DOHH2 (cell line): Measurements from ENCODE around the gene TPST1.
"Not testable (repeated sequence)": the region's sequence is repeated elsewhere in the genome, so short reads cannot be mapped to it uniquely, and the experiment has no call there.

Source experiments
- H3F3A ChIP-seq: fragments of 200-600 bp; sonication (generic), shearing (Covaris generic); 2 replicates; pipeline ENCODE4 v1.6.0; 2016; ENCODE audit warnings: antibody characterized with exemption, mild to moderate bottlenecking; ENCODE audit not compliant: control insufficient read depth, insufficient read depth
- H3K27ac ChIP-seq: fragments of 200-600 bp; sonication (generic); 2 replicates; pipeline ENCODE4 v1.5.1; 2014; ENCODE audit warnings: low read depth, mild to moderate bottlenecking, low read length, moderate library complexity
- H3K27me3 ChIP-seq: fragments of 200-600 bp; sonication (generic); 2 replicates; pipeline ENCODE4 v1.6.1; 2014; ENCODE audit warnings: mild to moderate bottlenecking, low read length, mixed read lengths; ENCODE audit not compliant: control insufficient read depth
- H3K36me3 ChIP-seq: fragments of 200-600 bp; sonication (generic); 2 replicates; pipeline ENCODE4 v1.6.1; 2014; ENCODE audit warnings: mild to moderate bottlenecking, low read length, moderate library complexity, mixed read lengths; ENCODE audit not compliant: control insufficient read depth
- H3K4me1 ChIP-seq: fragments of 200-600 bp; sonication (generic); 2 replicates; pipeline ENCODE4 v1.6.1; 2014; ENCODE audit warnings: mild to moderate bottlenecking, low read length, mixed read lengths; ENCODE audit not compliant: control insufficient read depth
- H3K4me2 ChIP-seq: fragments of 200-600 bp; sonication (generic); 2 replicates; pipeline ENCODE4 v1.6.0; 2014; ENCODE audit warnings: mild to moderate bottlenecking, low read length, moderate library complexity
- H3K4me3 ChIP-seq: fragments of 200-600 bp; sonication (generic); 2 replicates; pipeline ENCODE4 v1.5.1; 2014; ENCODE audit warnings: mild to moderate bottlenecking, low read length, mixed read lengths
- H3K79me2 ChIP-seq: fragments of 200-600 bp; sonication (generic); 2 replicates; pipeline ENCODE4 v1.6.1; 2014; ENCODE audit warnings: mild to moderate bottlenecking, low read length, mixed read lengths; ENCODE audit not compliant: control insufficient read depth
- H3K9me2 ChIP-seq: fragments of 200-600 bp; sonication (generic); replicated peaks from 2 replicates; pipeline ENCODE4 v1.6.1; 2014; ENCODE audit warnings: mild to moderate bottlenecking, low read length, mixed read lengths; ENCODE audit not compliant: control insufficient read depth
- H3K9me3 ChIP-seq: fragments of 200-600 bp; sonication (generic); 2 replicates; pipeline ENCODE4 v1.6.1; 2014; ENCODE audit warnings: antibody characterized with exemption, low read length, mixed read lengths; ENCODE audit not compliant: control insufficient read depth, insufficient read depth
- H4K20me1 ChIP-seq: fragments of 200-600 bp; sonication (generic); 2 replicates; pipeline ENCODE4 v1.6.0; 2014; ENCODE audit warnings: low read depth, mild to moderate bottlenecking, antibody characterized with exemption, low read length, moderate library complexity; ENCODE audit not compliant: control insufficient read depth, insufficient read depth
- CTCF ChIP-seq: fragments of 200-600 bp; sonication (generic); IDR thresholded peaks from one replicate; pipeline ENCODE4 v1.5.1; 2014; ENCODE audit warnings: antibody characterized with exemption, mild to moderate bottlenecking, low read depth, low read length; ENCODE audit not compliant: poor library complexity, severe bottlenecking
- EZH2phosphoT487 ChIP-seq: fragments of 200-600 bp; sonication (generic); IDR thresholded peaks from 2 replicates; pipeline ENCODE4 v1.6.1; 2017; ENCODE audit warnings: borderline replicate concordance, mild to moderate bottlenecking, antibody characterized with exemption, low read length, moderate library complexity, mixed read lengths

The TPST1 gene

GRCh38 chr7:66359656-66360211, 154.6 kb downstream of the TPST1 start:
- H3K9me3 ChIP-seq: no peaks in the 10 kb centered on the region
- H3K27me3 ChIP-seq: no peaks in the 10 kb centered on the region
- H3K36me3 ChIP-seq: no peaks in the 10 kb centered on the region
- H3K27ac ChIP-seq: no peak overlapping the region
- H3K4me3 ChIP-seq: no peak overlapping the region
- H3K9me2 ChIP-seq: no peaks in the 10 kb centered on the region
- TF ChIP-seq EZH2phosphoT487 (no peak), CTCF (no peak)
- H3K4me2 ChIP-seq: no peak overlapping the region
- H4K20me1 ChIP-seq: no peaks in the 10 kb centered on the region
- H3F3A ChIP-seq: no peaks in the 10 kb centered on the region
- no peaks in the 10 kb centered on the region for H3K4me1 ChIP-seq
- H3K79me2 ChIP-seq: no peaks in the 10 kb centered on the region

GRCh38 chr7:66362136-66362535, 157.0 kb downstream of the TPST1 start:
- Histone ChIP-seq H3K9me2 (no peaks in the 10 kb centered on the region), H3K4me2 (no peak overlapping the region), H3K36me3 (no peaks in the 10 kb centered on the region), H3K4me3 (no peak overlapping the region), H3K79me2 (no peaks in the 10 kb centered on the region), H3K4me1 (no peaks in the 10 kb centered on the region), H3K27me3 (no peaks in the 10 kb centered on the region), H4K20me1 (no peaks in the 10 kb centered on the region), H3K9me3 (no peaks in the 10 kb centered on the region), H3F3A (no peaks in the 10 kb centered on the region), H3K27ac (no peak overlapping the region)
- TF ChIP-seq CTCF: no peak
- TF ChIP-seq EZH2phosphoT487: no peak

- Histone ChIP-seq H3K36me3 (no peaks in the 10 kb centered on the region), H3K79me2 (no peaks in the 10 kb centered on the region), H3K4me2 (no peak overlapping the region), H3F3A (no peaks in the 10 kb centered on the region), H4K20me1 (no peaks in the 10 kb centered on the region), H3K27ac (no peak overlapping the region), H3K4me1 (no peaks in the 10 kb centered on the region), H3K27me3 (no peaks in the 10 kb centered on the region), H3K4me3 (no peak overlapping the region), H3K9me3 (no peaks in the 10 kb centered on the region), H3K9me2 (no peaks in the 10 kb centered on the region)
- TF ChIP-seq CTCF: no peak
- no peak for TF ChIP-seq EZH2phosphoT487
Measured at GRCh38 chr7:66363635-66364034, 158.5 kb downstream of the TPST1 start.

GRCh38 chr7:66365031-66365430, 159.9 kb downstream of the TPST1 start:
- not testable (repeated sequence) for H3K4me3 ChIP-seq, H3K9me2 ChIP-seq

More at GRCh38 chr7:66365031-66365430, 159.9 kb downstream of the TPST1 start:
- not testable (repeated sequence) for H3F3A ChIP-seq, H3K79me2 ChIP-seq, H3K4me2 ChIP-seq, H4K20me1 ChIP-seq, H3K27me3 ChIP-seq, H3K36me3 ChIP-seq, H3K4me1 ChIP-seq, H3K27ac ChIP-seq, H3K9me3 ChIP-seq
